PC-9 (cell line): ENCODE data around the gene DUSP9. TPM values are rescaled to one million over a fixed set of nuclear protein-coding genes. Genes with fewer than 3 reads are reported as not detected.

Experiments
- BruUV-seq: library from RNA; stranded (reverse); fragments of 400-500 nt; replicated peaks from 2 replicates; lab custom pipeline; 2021; lab: Mats Ljungman, UMichigan
- CTCF ChIA-PET: fragments of 300-600 bp; sonication (Branson Sonifier 250); formaldehyde crosslinking; loops from one replicate; lab custom pipeline; 2022; ENCODE audit warnings: antibody characterized with exemption; lab: Charles Lee
- POLR2A ChIA-PET: fragments of 300-600 bp; sonication (Branson Sonifier 250); formaldehyde crosslinking; loops from one replicate; lab custom pipeline; 2022; ENCODE audit warnings: antibody characterized with exemption; ENCODE audit not compliant: unreplicated experiment; lab: Charles Lee
- DNase-seq, 2 experiments: peaks; one replicate each; pipeline versions ENCODE4 v3.0.0 to v3.0.0-alpha.2; 2015 to 2022; ENCODE audit warnings: mixed read lengths in 1 of 2
- H2AFZ ChIP-seq: fragments of 200-600 bp; sonication (generic); 2 replicates; pipeline ENCODE4 v1.8.1; 2017; ENCODE audit warnings: antibody characterized with exemption
- H3F3A ChIP-seq: fragments of 200-600 bp; sonication (generic); 2 replicates; pipeline ENCODE4 v1.8.1; 2017; ENCODE audit warnings: antibody characterized with exemption, mild to moderate bottlenecking, low read depth; ENCODE audit not compliant: insufficient read depth
- H3K27ac ChIP-seq: fragments of 200-600 bp; sonication (generic); 2 replicates; pipeline ENCODE4 v1.6.1; 2016; ENCODE audit warnings: mixed run types
- H3K27me3 ChIP-seq: fragments of 200-600 bp; sonication (generic); 2 replicates; pipeline ENCODE4 v1.6.1; 2016; ENCODE audit warnings: low read depth, mixed run types; ENCODE audit not compliant: insufficient read depth
- H3K36me3 ChIP-seq: fragments of 200-600 bp; sonication (generic); 2 replicates; pipeline ENCODE4 v1.6.1; 2016; ENCODE audit warnings: low read depth, mixed run types
- H3K4me1 ChIP-seq: fragments of 200-600 bp; sonication (generic); replicated peaks from 2 replicates; pipeline ENCODE4 v1.6.1; 2016; ENCODE audit warnings: mixed run types; ENCODE audit not compliant: insufficient read depth
- H3K4me2 ChIP-seq: fragments of 200-600 bp; sonication (generic); 2 replicates; pipeline ENCODE4 v1.6.1; 2017; ENCODE audit warnings: mixed run types
- H3K4me3 ChIP-seq: fragments of 200-600 bp; sonication (generic); 2 replicates; pipeline ENCODE4 v1.6.1; 2016; ENCODE audit warnings: mixed run types
- H3K79me2 ChIP-seq: fragments of 200-600 bp; sonication (generic); 2 replicates; pipeline ENCODE4 v1.6.1; 2017; ENCODE audit warnings: low read depth, mixed run types
- H3K9me2 ChIP-seq: fragments of 200-600 bp; sonication (generic); 2 replicates; pipeline ENCODE4 v1.8.1; 2017; ENCODE audit warnings: mild to moderate bottlenecking; ENCODE audit not compliant: insufficient read depth
- H3K9me3 ChIP-seq: fragments of 200-600 bp; sonication (generic); 2 replicates; pipeline ENCODE4 v1.8.1; 2016; ENCODE audit warnings: low read depth; ENCODE audit not compliant: insufficient read depth
- H4K20me1 ChIP-seq: fragments of 200-600 bp; sonication (generic); 2 replicates; pipeline ENCODE4 v1.8.1; 2017; ENCODE audit not compliant: insufficient read depth
- CTCF ChIP-seq: fragments of 200-600 bp; sonication (generic); conservative IDR thresholded peaks from 2 replicates; pipeline ENCODE4 v1.6.1; 2017; ENCODE audit warnings: mixed run types, antibody characterized with exemption, mild to moderate bottlenecking, moderate library complexity
- EZH2 ChIP-seq: fragments of 200-600 bp; sonication (generic); IDR thresholded peaks from 2 replicates; pipeline ENCODE4 v1.8.0; 2017; ENCODE audit warnings: antibody characterized with exemption, low read depth
- intact Hi-C: fragments of 100-400 bp; cut with micrococcal nuclease; formaldehyde crosslinking; loops from one replicate; pipeline ENCODE4 v1.10.0; 2022; ENCODE audit not compliant: unreplicated experiment
- total RNA-seq: library from RNA; stranded (reverse); gene quantifications from 2 replicates; pipeline ENCODE4 v1.2.3, GENCODE V29; 2021

DUSP9 gene
- total RNA-seq, 1 experiment from 2014 or later: 1.3 TPM

DNA sequence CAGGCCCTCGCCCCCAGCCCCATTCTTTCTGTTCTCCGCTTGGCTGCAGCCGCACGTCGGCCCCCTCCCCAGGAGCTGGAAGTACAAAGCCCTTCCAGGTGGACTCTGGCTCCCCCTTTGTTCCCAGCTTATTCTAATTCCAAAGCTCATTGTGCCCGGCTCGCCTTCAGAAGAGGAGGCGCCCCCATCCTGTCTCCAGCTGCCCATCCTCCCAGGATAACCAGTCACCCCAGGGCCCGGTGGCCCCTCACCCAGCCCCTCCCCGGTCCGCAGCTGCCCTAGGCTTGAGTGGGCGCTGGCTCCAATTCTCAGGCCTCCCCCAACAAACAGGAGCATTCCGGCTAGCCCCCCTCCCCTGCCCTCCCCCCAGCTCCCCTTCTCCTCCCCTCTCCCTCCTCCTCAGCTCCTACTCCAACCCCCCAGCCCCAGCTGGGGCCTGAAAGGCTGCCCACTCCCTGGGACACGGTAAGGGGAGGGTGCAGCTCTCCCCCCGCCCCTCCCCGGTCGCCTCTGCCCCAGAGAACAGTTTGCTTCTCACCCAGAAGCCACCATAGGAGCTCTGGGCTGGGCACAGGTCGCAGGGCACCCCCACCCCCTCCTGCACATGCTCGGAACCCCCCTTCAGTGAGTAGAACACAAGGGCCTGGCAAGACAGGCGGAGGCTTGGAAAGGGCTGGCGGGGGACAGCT, 37.6 kb downstream of the DUSP9 start:
- Histone ChIP-seq H3K9me3 (no peaks in the 10 kb centered on the region), H3K36me3 (no peaks in the 10 kb centered on the region), H3K79me2 (no peaks in the 10 kb centered on the region), H4K20me1 (no peaks in the 10 kb centered on the region), H3K4me2 (no peak overlapping the region), H3K27me3 (peaks cover 11% of the 10 kb centered on the region), H3K4me3 (no peak overlapping the region), H3K27ac (no peak overlapping the region), H2AFZ (no peak overlapping the region), H3K9me2 (no peaks in the 10 kb centered on the region), H3F3A (no peaks in the 10 kb centered on the region), H3K4me1 (no peaks in the 10 kb centered on the region)
- ChIA-PET CTCF (interaction anchor here (0.7 kb wide), 2 partner anchors 66 to 70 kb away, joined by 3 to 5 read pairs; no protein-coding TSS in a partner anchor), POLR2A (no interaction called here)
- DNase-seq: no peak
- TF ChIP-seq EZH2 (no peak), CTCF (no peak)
- BruUV-seq: no TSS peak
- intact Hi-C loops: no loop called here

DNA sequence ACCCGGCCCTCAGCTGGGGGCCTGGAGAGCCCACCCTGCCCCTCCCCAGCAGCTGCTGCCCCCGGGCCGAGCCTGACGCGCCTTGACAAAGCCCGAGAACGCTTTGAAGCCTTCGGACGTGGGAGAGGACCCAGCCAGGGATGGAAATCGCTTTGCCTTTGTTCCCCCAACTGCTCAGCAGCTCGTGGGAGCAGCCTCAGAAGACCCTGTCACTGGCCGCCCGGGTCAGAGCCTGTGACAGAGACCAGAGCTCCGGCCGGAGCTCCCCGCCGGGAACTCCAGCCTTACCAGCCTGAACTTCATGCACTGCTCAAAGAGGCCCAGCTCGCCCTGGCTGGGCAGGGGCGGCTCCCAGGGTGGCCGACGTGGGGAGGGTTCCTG, 38.1 kb downstream of the DUSP9 start:
- intact Hi-C loops: no loop called here
- Histone ChIP-seq H2AFZ (no peak overlapping the region), H3K27ac (no peak overlapping the region), H4K20me1 (no peaks in the 10 kb centered on the region), H3K27me3 (peaks cover 6% of the 10 kb centered on the region), H3F3A (no peaks in the 10 kb centered on the region), H3K79me2 (no peaks in the 10 kb centered on the region), H3K4me3 (no peak overlapping the region), H3K9me3 (no peaks in the 10 kb centered on the region), H3K9me2 (no peaks in the 10 kb centered on the region), H3K4me2 (no peak overlapping the region), H3K4me1 (no peaks in the 10 kb centered on the region), H3K36me3 (no peaks in the 10 kb centered on the region)
- no TSS peak for BruUV-seq
- ChIA-PET POLR2A (no interaction called here), CTCF (interaction anchor here (0.5 to 0.7 kb wide), 2 partner anchors 31 to 70 kb away, joined by 3 read pairs; no protein-coding TSS in a partner anchor)
- TF ChIP-seq EZH2 (no peak), CTCF (no peak)
- DNase-seq: no peak

GRCh38 chrX:153685751-153686696, 39.0 kb downstream of the DUSP9 start:
- Histone ChIP-seq H3K79me2 (no peaks in the 10 kb centered on the region), H3K27ac (no peak overlapping the region), H3K9me3 (no peaks in the 10 kb centered on the region), H4K20me1 (no peaks in the 10 kb centered on the region), H3K4me1 (no peaks in the 10 kb centered on the region), H3K27me3 (no peaks in the 10 kb centered on the region), H3K9me2 (no peaks in the 10 kb centered on the region), H3K4me2 (no peak overlapping the region), H3F3A (no peaks in the 10 kb centered on the region), H2AFZ (no peak overlapping the region), H3K4me3 (no peak overlapping the region), H3K36me3 (no peaks in the 10 kb centered on the region)
- DNase-seq: no peak
- no TSS peak for BruUV-seq
- POLR2A ChIA-PET: no interaction called here
- TF ChIP-seq CTCF (no peak), EZH2 (no peak)
- CTCF ChIA-PET: interaction anchor here (0.5 to 0.7 kb wide), 4 partner anchors 26 to 87 kb away, joined by 3 to 6 read pairs (median 3); no protein-coding TSS in a partner anchor
- intact Hi-C loops: no loop called here
